PC-3 (cell line): Measurements from ENCODE around the gene SHISA8. TPM values are rescaled to one million over a fixed set of nuclear protein-coding genes. Genes with fewer than 3 reads are reported as not detected.
A peak's percentile ranks its signal among the peaks of the same experiment; 100 is the strongest.

ENCODE experiments used
- ATAC-seq: fragments of 200-7000 bp; cut with Tn5 transposase; 2 replicates; pipeline ENCODE4 v1.9.1; 2020; ENCODE audit warnings: mild to moderate bottlenecking, moderate library complexity
- BruUV-seq: library from RNA; stranded (reverse); fragments of 400-500 nt; replicated peaks from 2 replicates; lab custom pipeline; 2021; lab: Mats Ljungman, UMichigan
- CTCF ChIA-PET: fragments of 300-600 bp; sonication (Branson Sonifier 250); formaldehyde crosslinking; loops from one replicate; lab custom pipeline; 2022; ENCODE audit warnings: antibody characterized with exemption; lab: Charles Lee
- POLR2A ChIA-PET: fragments of 300-600 bp; sonication (Branson Sonifier 250); formaldehyde crosslinking; loops from one replicate; lab custom pipeline; 2022; ENCODE audit warnings: antibody characterized with exemption; ENCODE audit not compliant: unreplicated experiment; lab: Charles Lee
- DNase-seq: peaks from one replicate; pipeline ENCODE4 v3.0.0-alpha.2; 2015
- H2AFZ ChIP-seq: fragments of 300-600 bp; sonication (generic); 2 replicates; pipeline ENCODE4 v1.6.0; 2016; ENCODE audit warnings: antibody characterized with exemption, low read length
- H3F3A ChIP-seq: fragments of 300-600 bp; sonication (generic); one replicate; pipeline ENCODE4 v1.6.0; 2017; ENCODE audit warnings: antibody characterized with exemption, low read length, control low read depth, mild to moderate bottlenecking; ENCODE audit not compliant: unreplicated experiment
- H3K27ac ChIP-seq: fragments of 300-600 bp; sonication (generic); 2 replicates; pipeline ENCODE4 v1.5.1; 2016; ENCODE audit warnings: mild to moderate bottlenecking, low read length
- H3K27me3 ChIP-seq: fragments of 300-600 bp; sonication (generic); 2 replicates; pipeline ENCODE4 v1.6.1; 2016; ENCODE audit warnings: low read length, mixed read lengths
- H3K36me3 ChIP-seq: fragments of 300-600 bp; sonication (generic); 2 replicates; pipeline ENCODE4 v1.6.1; 2016; ENCODE audit warnings: low read depth, mixed run types, low read length, mixed read lengths
- H3K4me1 ChIP-seq: fragments of 300-600 bp; sonication (generic); 2 replicates; pipeline ENCODE4 v1.5.1; 2016; ENCODE audit warnings: low read length; ENCODE audit not compliant: insufficient read depth
- H3K4me2 ChIP-seq: fragments of 300-600 bp; sonication (generic); 2 replicates; pipeline ENCODE4 v1.6.0; 2016; ENCODE audit warnings: low read length
- H3K4me3 ChIP-seq: fragments of 300-600 bp; sonication (generic); 2 replicates; pipeline ENCODE4 v1.5.1; 2016; ENCODE audit warnings: mild to moderate bottlenecking, low read length, mixed read lengths
- H3K79me2 ChIP-seq: fragments of 300-600 bp; sonication (generic); 2 replicates; pipeline ENCODE4 v1.6.1; 2017; ENCODE audit warnings: low read length, mixed read lengths
- H3K9ac ChIP-seq: fragments of 300-600 bp; sonication (generic); 2 replicates; pipeline ENCODE4 v1.6.0; 2016; ENCODE audit warnings: mild to moderate bottlenecking, low read length
- H3K9me2 ChIP-seq: fragments of 300-600 bp; sonication (generic); replicated peaks from 2 replicates; pipeline ENCODE4 v1.6.1; 2016; ENCODE audit warnings: mixed run types, low read length, mixed read lengths
- H3K9me3 ChIP-seq: fragments of 300-600 bp; sonication (generic); 2 replicates; pipeline ENCODE4 v1.6.1; 2016; ENCODE audit warnings: low read length, mixed read lengths
- H4K20me1 ChIP-seq: fragments of 300-600 bp; sonication (generic); 2 replicates; pipeline ENCODE4 v1.6.1; 2016; ENCODE audit warnings: low read length, mixed read lengths
- CTCF ChIP-seq: fragments of 300-600 bp; sonication (generic); conservative IDR thresholded peaks from 2 replicates; pipeline ENCODE4 v1.5.1; 2017; ENCODE audit warnings: antibody characterized with exemption, low read depth, mild to moderate bottlenecking, low read length
- EZH2 ChIP-seq: fragments of 300-600 bp; sonication (generic); IDR thresholded peaks from one replicate; pipeline ENCODE4 v1.6.1; 2017; ENCODE audit warnings: antibody characterized with exemption, mild to moderate bottlenecking, low read length; ENCODE audit not compliant: unreplicated experiment
- EZH2phosphoT487 ChIP-seq: fragments of 300-600 bp; sonication (generic); IDR thresholded peaks from 2 replicates; pipeline ENCODE4 v1.6.1; 2018; ENCODE audit warnings: mild to moderate bottlenecking, antibody characterized with exemption, low read length, borderline replicate concordance
- intact Hi-C: fragments of 100-400 bp; cut with micrococcal nuclease; formaldehyde crosslinking; loops from 2 replicates; pipeline ENCODE4 v1.9.0; 2023
- total RNA-seq: library from RNA; depleted of rRNA; stranded (reverse); fragments of >200 nt; gene quantifications from 2 replicates; pipeline ENCODE4 v1.2.3, GENCODE V29; 2014

Gene SHISA8
- total RNA-seq, 1 experiment from 2014 or later = not detected

- DNase-seq = no peak
- no peaks in the 10 kb centered on the region for H3F3A ChIP-seq
- intact Hi-C loops = no loop called here
- no TSS peak for BruUV-seq
- ChIA-PET CTCF (no interaction called here), POLR2A (no interaction called here)
- no peak overlapping the region for H3K9ac ChIP-seq
- H3K9me3 ChIP-seq = no peaks in the 10 kb centered on the region
- no peaks in the 10 kb centered on the region for H3K36me3 ChIP-seq
- no peaks in the 10 kb centered on the region for H4K20me1 ChIP-seq
- H2AFZ ChIP-seq = no peak overlapping the region
- no peaks in the 10 kb centered on the region for H3K79me2 ChIP-seq
- no peaks in the 10 kb centered on the region for H3K4me1 ChIP-seq
- H3K9me2 ChIP-seq = no peaks in the 10 kb centered on the region
- no peak for TF ChIP-seq CTCF
- TF ChIP-seq EZH2 = no peak
- no peak for TF ChIP-seq EZH2phosphoT487
- H3K27ac ChIP-seq = no peak overlapping the region
- no peak for ATAC-seq
- H3K4me2 ChIP-seq = no peak overlapping the region
- no peak overlapping the region for H3K4me3 ChIP-seq
- H3K27me3 ChIP-seq = no peaks in the 10 kb centered on the region
Observed at GRCh38 chr22:41927813-41928212, 12.9 kb upstream of the SHISA8 start.

- Histone ChIP-seq H3K36me3 (no peaks in the 10 kb centered on the region), H2AFZ (0 out of 2 replicates have a peak overlapping the region, but pooled peaks have one; percentile 26), H3K4me1 (no peaks in the 10 kb centered on the region), H3K27ac (no peak overlapping the region), H4K20me1 (no peaks in the 10 kb centered on the region), H3K79me2 (no peaks in the 10 kb centered on the region), H3K4me2 (peak overlapping the region; percentile 73), H3K4me3 (peak overlapping the region; percentile 42; the same call in 1 of the 2 replicates), H3F3A (no peaks in the 10 kb centered on the region), H3K9ac (no peak overlapping the region), H3K9me3 (no peaks in the 10 kb centered on the region), H3K9me2 (no peaks in the 10 kb centered on the region), H3K27me3 (no peaks in the 10 kb centered on the region)
- ATAC-seq (peak; percentile 71), DNase-seq (peak; percentile 62)
- intact Hi-C loops = no loop called here
- POLR2A ChIA-PET = no interaction called here
- CTCF ChIA-PET = interaction anchor here (0.8 to 1.0 kb wide), 4 partner anchors 15 to 229 kb away, joined by 3 to 6 read pairs (median 4); no protein-coding TSS in a partner anchor
- BruUV-seq = no TSS peak
- TF ChIP-seq EZH2phosphoT487 = no peak
- peak; percentile 62 for TF ChIP-seq CTCF
Observed at GRCh38 chr22:41925783-41926460, 11.0 kb upstream of the SHISA8 start.

GRCh38 chr22:41923595-41924276 lies 8.9 kb upstream of the SHISA8 start:
- Histone ChIP-seq H3K9me2 (no peaks in the 10 kb centered on the region), H4K20me1 (no peaks in the 10 kb centered on the region), H3K36me3 (no peaks in the 10 kb centered on the region), H2AFZ (no peak overlapping the region), H3K4me3 (no peak overlapping the region), H3K27ac (no peak overlapping the region), H3K4me2 (no peak overlapping the region), H3K27me3 (no peaks in the 10 kb centered on the region), H3K79me2 (no peaks in the 10 kb centered on the region), H3F3A (no peaks in the 10 kb centered on the region), H3K9ac (no peak overlapping the region), H3K9me3 (no peaks in the 10 kb centered on the region), H3K4me1 (no peaks in the 10 kb centered on the region)
- intact Hi-C loops = no loop called here
- no TSS peak for BruUV-seq
- ATAC-seq = no peak
- TF ChIP-seq CTCF (no peak), EZH2phosphoT487 (no peak), EZH2 (no peak)
- DNase-seq = no peak
- POLR2A ChIA-PET = interaction anchor here (0.5 kb wide), 1 partner anchor 16 kb away, joined by 3 read pairs; no protein-coding TSS in a partner anchor
- CTCF ChIA-PET = no interaction called here
